Heart left ventricle (tissue), 16 donors: ENCODE measurements around the gene ZBTB46. TPM values are rescaled to one million over a fixed set of nuclear protein-coding genes. Genes with fewer than 3 reads are reported as not detected.

Experiments
- ATAC-seq, 4 donors: fragments of 200-7000 bp; cut with Tn5 transposase; one replicate each; pipeline ENCODE4 v1.9.1; 2020 to 2022; ENCODE audit warnings: moderate library complexity in 4 of 4, mild to moderate bottlenecking in 3 of 4, moderate number of reproducible peaks in 1 of 4
- DNase-seq, 5 donors: peaks; one replicate each; pipeline ENCODE4 v3.0.0-alpha.2; 2020
- H3K27ac ChIP-seq, 12 donors: fragments of 200-600 bp; sonication (generic) in 4 of 12; one replicate each; pipeline versions ENCODE4 v1.5.0 to v1.8.0; 2016 to 2022; ENCODE audit warnings: mild to moderate bottlenecking in 2 of 12
- H3K27me3 ChIP-seq, 9 donors: fragments of 200-600 bp; sonication (generic) in 2 of 9; one replicate each; pipeline versions ENCODE4 v1.5.1 to v1.8.0; 2016 to 2022; ENCODE audit warnings: mild to moderate bottlenecking in 3 of 9
- H3K36me3 ChIP-seq, 9 donors: fragments of 200-600 bp; sonication (generic) in 2 of 9; one replicate each; pipeline versions ENCODE4 v1.5.0 to v1.8.0; 2018 to 2022; ENCODE audit warnings: mild to moderate bottlenecking in 2 of 9
- H3K4me1 ChIP-seq, 12 donors: fragments of 200-600 bp; sonication (generic) in 4 of 12; one replicate each; pipeline versions ENCODE4 v1.5.0 to v1.8.0; 2016 to 2022; ENCODE audit warnings: mild to moderate bottlenecking in 3 of 12
- H3K4me3 ChIP-seq, 12 donors: fragments of 200-600 bp; sonication (generic) in 4 of 12; one replicate each; pipeline versions ENCODE4 v1.5.0 to v1.8.0; 2017 to 2022; ENCODE audit warnings: mild to moderate bottlenecking in 9 of 12, moderate library complexity in 4 of 12
- H3K9me3 ChIP-seq, 12 donors: fragments of 200-600 bp; sonication (generic) in 4 of 12; one replicate each; pipeline versions ENCODE4 v1.5.0 to v1.8.0; 2016 to 2022; ENCODE audit warnings: mild to moderate bottlenecking in 1 of 12
- CTCF ChIP-seq, 12 donors: fragments of 200-600 bp; sonication (generic) in 4 of 12; IDR thresholded peaks; one replicate each; pipeline versions ENCODE4 v1.5.0 to v1.8.0; 2018 to 2022; ENCODE audit warnings: antibody characterized with exemption in 12 of 12, mild to moderate bottlenecking in 5 of 12
- POLR2A ChIP-seq, 2 donors: fragments of 450-650 bp; IDR thresholded peaks; one replicate each; pipeline ENCODE4 v1.6.1; 2017; ENCODE audit warnings: antibody characterized with exemption in 2 of 2, mild to moderate bottlenecking in 2 of 2, moderate library complexity in 2 of 2
- WGBS, 4 donors: extraction: QIAGEN DNeasy Blood & Tissue Kit in 2 of 4; methylation state at CpG; one replicate each; pipeline versions ENCODE4 v1.1.5 to v1.1.7; 2013 to 2018; 5-methylcytosine and 5-hydroxymethylcytosine counted together
- intact Hi-C, 10 donors: fragments of 100-400 bp; cut with DNase I; formaldehyde crosslinking; loops; one replicate each; pipeline versions ENCODE4 v1.11.1 to v1.14.2; 2022
- polyA plus RNA-seq, 2 donors: library from polyadenylated mRNA; stranded (reverse); fragments of 200-250 nt; gene quantifications; one replicate each; pipeline ENCODE4 v1.2.3, GENCODE V29; 2013
- total RNA-seq, 9 donors: library from RNA; depleted of rRNA in 2 of 9; stranded (reverse); fragments of >200 nt in 2 of 9; fragmentation: NEBNext Ultra II Directional in 3 of 9; extraction: Animal tissue kit (Norgen Biotek cat#: 25700) in 3 of 9; gene quantifications; one replicate each; pipeline versions ENCODE4 v1.1.0 to v1.2.4, GENCODE V29; 2016 to 2023
- donor health status: ischemic (EF 13 %, LVEDD 7.1; RV severe dilation, severe dysfunction).
- donor health status: healthy with polysubstance abuse.
- donor health status: DM: no; HTN: yes; CAD: no.
- donor health status: DM: no; HTN: no; CAD: no.
- donor health status: ischemic (EF 25% LVEDD 6.9; RV normal size, moderate dysfunction).
- donor health status: ischemic (EF 25% LVEDD 5.7; RV mildly dilated, moderate dysfunction).
- donor health status: healthy.
- donor health status: DM: yes; HTN: yes; CAD: no.
- donor health status: ischemic (EF 35%, LVEDD 5.7; RV mildly dilated, moderate dysfunction).
- donor health status: nonischemic (EF 11% LVEDD 7.7; RV severe dilation, severe dysfunction).
- donor health status: DM: yes; HTN: yes; CAD: no.
- donor health status: PGD.
- donor health status: ischemic (EF 29% LVEDD 5.4; RV normal size, mild dysfunction).
- donor health status: nonischemic (EF 23%, LVEDD 6.1; RV moderate dilation, normal function).

Gene ZBTB46
- total and polyA plus RNA-seq, 11 donors = 6.6 to 27.4 (median 14.3) TPM

DNA sequence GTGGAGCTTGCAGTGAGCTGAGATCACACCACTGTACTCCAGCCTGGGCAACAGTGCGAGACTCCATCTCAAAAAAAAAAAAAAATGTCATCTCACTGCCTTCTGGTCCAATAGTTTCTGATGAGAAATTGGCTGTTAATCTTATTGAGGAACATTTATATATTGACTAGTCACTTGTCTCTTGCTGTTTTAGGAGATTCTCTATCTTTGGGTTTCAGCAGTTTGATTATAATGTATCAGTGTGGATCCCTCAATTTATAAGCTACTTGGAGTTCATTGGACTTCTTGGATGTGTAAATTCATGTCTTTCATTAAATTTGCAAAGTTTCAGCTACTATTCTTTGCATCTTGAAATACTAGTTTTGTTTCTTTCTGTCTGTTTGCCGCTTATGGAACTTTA lies 112.1 kb downstream of the ZBTB46 start:
- Histone ChIP-seq H3K4me1 (no peaks in the 10 kb centered on the region), H3K36me3 (peaks cover 3 to 77% (median 50%) of the 10 kb centered on the region in 9 donors), H3K27me3 (no peaks in the 10 kb centered on the region), H3K27ac (no peak overlapping the region), H3K4me3 (no peak overlapping the region), H3K9me3 (peaks cover 0 to 38% (median 18%) of the 10 kb centered on the region in 12 donors)
- ATAC-seq (no peak), DNase-seq (no peak)
- 97 to 100% (median 100%) methylated on average over 2 of the region's 2 CpGs for WGBS, 4 donors
- TF ChIP-seq POLR2A (IDR thresholded peaks at IDR 0.05) = no peak
- no peak for TF ChIP-seq CTCF (IDR thresholded peaks at IDR 0.05)
- intact Hi-C loops = loop anchor here in 1 of 10 donors (10.0 kb wide), 1 partner anchor 146 kb away; the partner anchor contains the start of genes ABHD16B and TPD52L2

DNA sequence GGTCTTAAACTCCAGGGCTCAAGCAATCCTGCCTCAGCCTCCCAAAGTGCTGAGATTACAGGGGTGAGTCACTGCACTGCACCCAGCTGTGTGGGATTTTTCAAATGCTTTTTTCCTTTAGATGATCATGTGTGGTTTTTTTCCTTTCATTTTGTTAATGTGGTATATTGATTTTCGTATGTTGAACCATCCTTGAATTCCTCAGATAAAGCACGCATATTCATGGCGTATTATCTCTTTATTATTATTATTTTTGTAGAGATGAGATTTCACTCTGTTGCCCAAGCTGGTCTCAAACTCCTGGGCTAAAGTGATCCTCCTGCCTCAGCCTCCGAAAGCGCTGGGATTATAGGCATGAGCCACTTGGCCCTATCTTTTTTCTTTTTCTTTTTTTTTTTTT lies 116.2 kb downstream of the ZBTB46 start:
- TF ChIP-seq CTCF (IDR thresholded peaks at IDR 0.05) (no peak), POLR2A (IDR thresholded peaks at IDR 0.05) (no peak)
- intact Hi-C loops = loop anchor here in 1 of 10 donors (10.0 kb wide), 1 partner anchor 150 kb away; the partner anchor contains the start of genes ABHD16B and TPD52L2

GRCh38 chr20:63712191-63712590 lies 118.9 kb downstream of the ZBTB46 start:
- H3K27me3 ChIP-seq = no peaks in the 10 kb centered on the region
- ATAC-seq (no peak), DNase-seq (no peak)
- no peak overlapping the region for H3K4me3 ChIP-seq
- intact Hi-C loops = loop anchor here in 1 of 10 donors (10.0 kb wide), 1 partner anchor 153 kb away; the partner anchor contains the start of genes ABHD16B and TPD52L2
- no peak overlapping the region for H3K27ac ChIP-seq
- H3K36me3 ChIP-seq = peaks cover 0 to 76% (median 58%) of the 10 kb centered on the region in 9 donors
- H3K9me3 ChIP-seq = peaks cover 0 to 35% (median 10%) of the 10 kb centered on the region in 12 donors
- no peak for TF ChIP-seq CTCF (IDR thresholded peaks at IDR 0.05)
- no peak for TF ChIP-seq POLR2A (IDR thresholded peaks at IDR 0.05)
- H3K4me1 ChIP-seq = peaks cover 0 to 28% (median 12%) of the 10 kb centered on the region in 12 donors
- WGBS, 4 donors = 97 to 100% (median 100%) methylated on average over 1 of the region's 1 CpG

More for the DNA sequence above, 116.2 kb downstream of the ZBTB46 start:
- ATAC-seq (no peak), DNase-seq (no peak)
- H3K4me1 ChIP-seq = peaks cover 0 to 13% (median 0%) of the 10 kb centered on the region in 12 donors
- no peaks in the 10 kb centered on the region for H3K27me3 ChIP-seq
- H3K4me3 ChIP-seq = no peak overlapping the region
- H3K27ac ChIP-seq = no peak overlapping the region
- 98 to 99% (median 98%) methylated on average over 5 of the region's 5 CpGs for WGBS, 4 donors
- peaks cover 0 to 49% (median 18%) of the 10 kb centered on the region in 12 donors for H3K9me3 ChIP-seq
- H3K36me3 ChIP-seq = peaks cover 0 to 88% (median 68%) of the 10 kb centered on the region in 9 donors

DNA sequence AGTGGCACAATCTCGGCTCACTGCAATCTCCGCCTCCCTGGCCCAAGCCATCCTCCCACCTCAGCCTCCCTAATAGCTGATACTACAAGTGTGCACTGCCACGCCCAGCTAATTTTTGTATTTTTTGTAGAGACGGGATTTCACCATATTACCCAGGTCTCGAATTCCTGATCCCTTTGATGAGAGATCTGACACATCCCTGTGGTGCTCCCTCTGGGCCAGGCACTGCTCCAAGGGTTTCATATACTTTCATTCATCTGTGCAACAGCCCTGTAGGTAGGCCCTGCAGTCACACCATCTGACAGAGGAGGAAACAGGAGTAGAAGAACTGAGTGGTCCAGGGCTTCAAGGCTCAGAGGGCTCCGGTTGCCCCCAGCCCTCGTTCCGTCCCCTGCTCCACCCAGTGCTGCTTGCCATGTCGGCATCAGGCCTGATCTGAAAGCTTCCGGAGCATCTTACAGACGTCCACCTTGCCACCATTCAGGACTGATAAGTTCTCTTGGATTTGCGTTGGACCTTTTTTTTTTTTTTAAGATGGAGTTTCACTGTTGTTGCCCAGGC lies 119.9 kb downstream of the ZBTB46 start:
- H3K9me3 ChIP-seq = peaks cover 0 to 32% (median 10%) of the 10 kb centered on the region in 12 donors
- 81 to 85% (median 83%) methylated on average over 12 of the region's 12 CpGs for WGBS, 4 donors
- H3K27ac ChIP-seq = no peak overlapping the region
- DNase-seq (no peak), ATAC-seq (no peak)
- no peaks in the 10 kb centered on the region for H3K27me3 ChIP-seq
- no peak overlapping the region for H3K4me3 ChIP-seq
- TF ChIP-seq CTCF (IDR thresholded peaks at IDR 0.05) (no peak), POLR2A (IDR thresholded peaks at IDR 0.05) (no peak)
- intact Hi-C loops = loop anchor here in 1 of 10 donors (10.0 kb wide), 1 partner anchor 154 kb away; the partner anchor contains the start of genes ABHD16B and TPD52L2
- peaks cover 0 to 77% (median 61%) of the 10 kb centered on the region in 9 donors for H3K36me3 ChIP-seq
- H3K4me1 ChIP-seq = peaks cover 3 to 37% (median 21%) of the 10 kb centered on the region in 12 donors
